Measurements from ENCODE around the gene GID8. TPM values are rescaled to one million over a fixed set of nuclear protein-coding genes. Genes with fewer than 3 reads are reported as not detected.

Gene GID8
- total and polyA plus RNA-seq, 9 of the 15 experiments (the other 6 are each of a cell fraction or from before 2014, with no cell fraction given) = 7.5 to 31.6 (median 22.2) TPM

- TF ChIP-seq RBFOX2 (IDR thresholded peaks at IDR 0.05; ENCODE audit: low read depth, low read length) (no peak), ATF1 (CRISPR knock-in tag; IDR thresholded peaks at IDR 0.05) (no peak), ATF1 (tag; IDR thresholded peaks at IDR 0.05) (peak; percentile 62), HNRNPLL (IDR thresholded peaks at IDR 0.05; ENCODE audit: low read depth, low read length, poor library complexity, severe bottlenecking) (no peak), ZNF511 (CRISPR knock-in tag; IDR thresholded peaks at IDR 0.05) (no peak), ZNF253 (CRISPR knock-in tag; conservative IDR thresholded peaks at IDR 0.05) (no peak), TSHZ1 (CRISPR knock-in tag; IDR thresholded peaks at IDR 0.05) (no peak), MYNN (IDR thresholded peaks at IDR 0.05) (peak; percentile 11; the same call in 1 of the 2 replicates), MYNN (CRISPR knock-in tag; IDR thresholded peaks at IDR 0.05) (no peak), ZNF589 (CRISPR knock-in tag; IDR thresholded peaks at IDR 0.05; ENCODE audit: low read depth) (no peak), ZFX (CRISPR knock-in tag; IDR thresholded peaks at IDR 0.05) (no peak), STAT6 (CRISPR knock-in tag; IDR thresholded peaks at IDR 0.05) (no peak), FOXO4 (CRISPR knock-in tag; IDR thresholded peaks at IDR 0.05) (no peak)
These were observed 37.0 kb upstream of the GID8 start (continued) for GRCh38 chr20:62900692-62901584.
